CD4-positive, alpha-beta T cell (primary cell): ENCODE data around the gene ARMH3. TPM values are rescaled to one million over a fixed set of nuclear protein-coding genes. Genes with fewer than 3 reads are reported as not detected.

Experiments used
- ATAC-seq: fragments of 200-7000 bp; cut with Tn5 transposase; one replicate; pipeline ENCODE4 v1.10.0; 2022; ENCODE audit warnings: mild to moderate bottlenecking; ENCODE audit not compliant: poor library complexity
- CTCF ChIA-PET: fragments of 350-600 bp; sonication (Branson Sonifier 250); formaldehyde crosslinking; loops from one replicate; lab custom pipeline; 2021; ENCODE audit warnings: antibody characterized with exemption, inconsistent platforms; lab: Charles Lee
- POLR2A ChIA-PET: fragments of 350-600 bp; sonication (Branson Sonifier 250); formaldehyde crosslinking; loops from one replicate; lab custom pipeline; 2021; ENCODE audit warnings: antibody characterized with exemption, inconsistent platforms; lab: Charles Lee
- DNase-seq, 14 experiments: peaks; one replicate each; pipeline ENCODE4 v3.0.0-alpha.2; 2013 to 2020; ENCODE audit warnings: mixed read lengths in 2 of 14
- H3K27ac ChIP-seq, 2 donors: one replicate each; pipeline versions ENCODE4 v1.5.1 to v1.7.0; 2013; ENCODE audit warnings: low read length in 2 of 2, low read depth in 1 of 2, mild to moderate bottlenecking in 1 of 2
- H3K27me3 ChIP-seq, 2 experiments: 1 replicate in 1 of 2; 2 replicates in 1 of 2; pipeline versions ENCODE4 v1.6.1 to v1.7.0; 2013; ENCODE audit warnings: low read length in 2 of 2, control low read depth in 1 of 2, mild to moderate bottlenecking in 1 of 2, moderate library complexity in 1 of 2; ENCODE audit not compliant: insufficient read depth in 2 of 2, control insufficient read depth in 1 of 2
- H3K36me3 ChIP-seq: one replicate; pipeline ENCODE4 v1.6.1; 2013; ENCODE audit warnings: low read length, control low read depth; ENCODE audit not compliant: insufficient read depth
- H3K4me1 ChIP-seq: one replicate; pipeline ENCODE4 v1.6.1; 2013; ENCODE audit warnings: low read length, control low read depth; ENCODE audit not compliant: insufficient read depth
- H3K4me3 ChIP-seq: one replicate; pipeline ENCODE4 v1.5.1; 2013; ENCODE audit warnings: mild to moderate bottlenecking, low read length, moderate library complexity
- H3K9me3 ChIP-seq, 2 experiments: 1 replicate in 1 of 2; 2 replicates in 1 of 2; pipeline versions ENCODE4 v1.6.1 to v1.7.0; 2013; ENCODE audit warnings: low read length in 2 of 2, mild to moderate bottlenecking in 2 of 2, control low read depth in 1 of 2, moderate library complexity in 1 of 2; ENCODE audit not compliant: control insufficient read depth in 1 of 2, insufficient read depth in 1 of 2
- H3K27ac Mint-ChIP-seq: one replicate; pipeline ENCODE4 v1.8.0; 2020; ENCODE audit warnings: mixed read lengths
- H3K27me3 Mint-ChIP-seq: one replicate; pipeline ENCODE4 v1.8.0; 2021; ENCODE audit warnings: mixed read lengths
- H3K36me3 Mint-ChIP-seq: one replicate; pipeline ENCODE4 v1.8.0; 2021; ENCODE audit warnings: low read depth, mixed read lengths
- H3K4me1 Mint-ChIP-seq: one replicate; pipeline ENCODE4 v1.8.0; 2021; ENCODE audit warnings: low read depth, mixed read lengths
- H3K4me3 Mint-ChIP-seq: one replicate; pipeline ENCODE4 v1.8.0; 2020; ENCODE audit warnings: mild to moderate bottlenecking, mixed read lengths
- H3K9me3 Mint-ChIP-seq: one replicate; pipeline ENCODE4 v1.8.0; 2020; ENCODE audit warnings: mixed read lengths
- CTCF ChIP-seq: fragments of 200-600 bp; IDR thresholded peaks from one replicate; pipeline ENCODE4 v1.8.0; 2022; ENCODE audit warnings: antibody characterized with exemption, mild to moderate bottlenecking
- intact Hi-C, 2 experiments: fragments of 100-400 bp; cut with DNase I in 1 of 2; cut with micrococcal nuclease in 1 of 2; formaldehyde crosslinking; loops; one replicate each; pipeline versions ENCODE4 v1.15.1 to v1.9.0; 2023 to 2025; cut with DNase I, micrococcal nuclease
- total RNA-seq, 174 experiments: library from RNA in 2 of 174; stranded (reverse) in 2 of 174; gene quantifications; one replicate each; pipeline ENCODE4 v1.2.3 and lab custom pipeline; 2021 to 2026

ARMH3 gene
- total RNA-seq, 2 experiments from 2014 or later = 17.7 to 18.9 TPM

DNA sequence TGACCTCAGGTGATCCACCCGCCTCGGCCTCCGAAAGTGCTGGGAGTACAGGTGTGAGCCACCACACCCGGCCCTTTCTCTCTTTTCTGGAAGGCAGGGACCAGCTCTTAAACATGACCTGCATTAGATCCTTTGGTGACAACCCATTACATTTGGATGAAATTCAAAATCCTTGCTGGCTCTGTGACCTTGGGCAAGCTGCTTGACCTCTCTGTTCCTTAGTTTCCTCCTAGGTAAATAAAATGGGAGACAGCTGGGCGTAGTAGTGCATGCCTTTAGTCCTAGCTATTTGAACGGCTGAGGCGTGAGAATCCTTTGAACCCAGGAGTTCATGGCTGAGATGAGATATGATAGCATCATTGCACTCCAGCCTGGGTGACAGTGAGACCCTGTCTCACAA is 40.5 kb upstream of the ARMH3 start:
- Mint-ChIP-seq H3K27ac (no peak overlapping the region), H3K4me3 (no peak overlapping the region), H3K4me1 (no peaks in the 10 kb centered on the region), H3K9me3 (no peaks in the 10 kb centered on the region), H3K27me3 (no peaks in the 10 kb centered on the region), H3K36me3 (peaks cover 4% of the 10 kb centered on the region)
- ATAC-seq (no peak), DNase-seq (no peak)
- H3K36me3 ChIP-seq = peaks cover 4% of the 10 kb centered on the region
- ChIA-PET CTCF (no interaction called here), POLR2A (no interaction called here)
- no peak for TF ChIP-seq CTCF
- no peak overlapping the region for H3K27ac ChIP-seq
- no peaks in the 10 kb centered on the region for H3K27me3 ChIP-seq
- no peaks in the 10 kb centered on the region for H3K9me3 ChIP-seq
- intact Hi-C loops = no loop called here
- no peak overlapping the region for H3K4me3 ChIP-seq
- no peaks in the 10 kb centered on the region for H3K4me1 ChIP-seq

DNA sequence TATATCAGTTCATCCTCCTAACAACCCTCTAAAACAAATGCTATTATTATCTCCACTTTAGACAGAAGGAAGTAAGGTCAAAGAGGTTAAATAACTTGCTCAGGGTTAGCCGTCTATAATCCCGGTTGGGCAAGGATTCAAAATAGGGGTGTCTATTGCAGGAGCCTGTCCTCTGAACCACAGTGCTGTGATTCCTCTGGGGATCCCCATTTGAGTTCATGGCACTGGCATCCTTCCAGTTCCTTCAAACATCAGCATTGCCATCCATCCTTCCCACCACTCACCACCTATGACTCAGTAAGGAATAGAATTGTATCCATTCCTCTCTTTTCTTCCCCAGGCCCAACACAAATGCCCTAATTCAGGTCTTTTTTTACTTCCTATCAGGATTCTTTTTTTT is 34.8 kb upstream of the ARMH3 start:
- Mint-ChIP-seq H3K27me3 (no peaks in the 10 kb centered on the region), H3K4me1 (no peaks in the 10 kb centered on the region), H3K4me3 (no peak overlapping the region), H3K36me3 (no peaks in the 10 kb centered on the region), H3K9me3 (no peaks in the 10 kb centered on the region), H3K27ac (no peak overlapping the region)
- no peaks in the 10 kb centered on the region for H3K9me3 ChIP-seq
- H3K4me1 ChIP-seq = no peaks in the 10 kb centered on the region
- no peak for DNase-seq
- ChIA-PET CTCF (no interaction called here), POLR2A (no interaction called here)
- intact Hi-C loops = no loop called here
- TF ChIP-seq CTCF = no peak
- no peak overlapping the region for H3K4me3 ChIP-seq
- no peak for ATAC-seq
- H3K27ac ChIP-seq = no peak overlapping the region
- no peaks in the 10 kb centered on the region for H3K36me3 ChIP-seq
- H3K27me3 ChIP-seq = no peaks in the 10 kb centered on the region

DNA sequence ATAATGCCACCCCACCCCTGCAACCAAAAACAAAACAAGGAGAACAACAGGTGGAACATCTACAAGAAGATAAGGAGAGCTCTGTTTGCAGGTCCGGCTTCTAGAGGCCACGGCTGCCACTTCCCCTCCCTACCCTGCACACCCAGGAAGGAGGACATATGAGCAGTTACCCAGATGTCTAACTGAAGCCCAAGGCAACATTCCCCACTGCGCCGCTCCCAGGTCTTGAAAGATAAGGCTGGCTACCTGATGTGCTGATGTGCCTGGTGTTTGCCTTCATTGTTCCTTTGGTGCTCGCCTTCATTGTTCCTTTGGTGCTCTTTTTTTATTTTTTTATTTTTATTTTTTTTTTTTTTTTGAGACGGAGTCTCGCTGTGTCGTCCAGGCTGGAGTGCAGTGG is 30.2 kb upstream of the ARMH3 start:
- no peak for ATAC-seq
- Histone ChIP-seq H3K36me3 (no peaks in the 10 kb centered on the region), H3K27me3 (no peaks in the 10 kb centered on the region), H3K4me3 (no peak overlapping the region), H3K9me3 (no peaks in the 10 kb centered on the region), H3K27ac (no peak overlapping the region), H3K4me1 (no peaks in the 10 kb centered on the region)
- H3K27ac Mint-ChIP-seq = no peak overlapping the region
- H3K36me3 Mint-ChIP-seq = no peaks in the 10 kb centered on the region
- no peak for DNase-seq
- no peaks in the 10 kb centered on the region for H3K9me3 Mint-ChIP-seq
- no peak for TF ChIP-seq CTCF
- ChIA-PET CTCF (no interaction called here), POLR2A (no interaction called here)
- no peaks in the 10 kb centered on the region for H3K27me3 Mint-ChIP-seq
- intact Hi-C loops = no loop called here
- no peak overlapping the region for H3K4me3 Mint-ChIP-seq
- no peaks in the 10 kb centered on the region for H3K4me1 Mint-ChIP-seq
